Measurements from ENCODE around the gene DIP2C.

The DIP2C gene

DNA sequence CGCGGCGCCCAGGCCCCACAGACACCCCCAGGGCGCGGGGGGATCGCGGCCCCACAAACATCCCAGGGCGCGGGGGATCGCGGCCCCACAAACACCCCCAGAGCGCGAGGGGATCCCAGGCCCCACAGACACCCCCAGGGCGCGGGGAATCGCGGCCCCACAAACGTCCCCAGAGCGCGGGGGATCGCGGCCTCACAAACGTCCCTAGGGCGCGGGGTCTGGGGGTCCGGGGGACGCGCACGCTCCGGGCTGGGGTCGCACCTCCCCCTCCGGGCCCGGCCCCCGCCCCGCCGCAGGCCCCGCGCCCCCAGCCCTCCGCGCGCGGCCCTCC, 382 bp downstream of the DIP2C start:
- H3K4me3 ChIP-seq (replicated peaks; ENCODE audit: low read depth, low read length) = peak overlapping the region; percentile 70
- DNase-seq (ENCODE audit: low read depth) = no peak
- TF ChIP-seq, protein P1, sequence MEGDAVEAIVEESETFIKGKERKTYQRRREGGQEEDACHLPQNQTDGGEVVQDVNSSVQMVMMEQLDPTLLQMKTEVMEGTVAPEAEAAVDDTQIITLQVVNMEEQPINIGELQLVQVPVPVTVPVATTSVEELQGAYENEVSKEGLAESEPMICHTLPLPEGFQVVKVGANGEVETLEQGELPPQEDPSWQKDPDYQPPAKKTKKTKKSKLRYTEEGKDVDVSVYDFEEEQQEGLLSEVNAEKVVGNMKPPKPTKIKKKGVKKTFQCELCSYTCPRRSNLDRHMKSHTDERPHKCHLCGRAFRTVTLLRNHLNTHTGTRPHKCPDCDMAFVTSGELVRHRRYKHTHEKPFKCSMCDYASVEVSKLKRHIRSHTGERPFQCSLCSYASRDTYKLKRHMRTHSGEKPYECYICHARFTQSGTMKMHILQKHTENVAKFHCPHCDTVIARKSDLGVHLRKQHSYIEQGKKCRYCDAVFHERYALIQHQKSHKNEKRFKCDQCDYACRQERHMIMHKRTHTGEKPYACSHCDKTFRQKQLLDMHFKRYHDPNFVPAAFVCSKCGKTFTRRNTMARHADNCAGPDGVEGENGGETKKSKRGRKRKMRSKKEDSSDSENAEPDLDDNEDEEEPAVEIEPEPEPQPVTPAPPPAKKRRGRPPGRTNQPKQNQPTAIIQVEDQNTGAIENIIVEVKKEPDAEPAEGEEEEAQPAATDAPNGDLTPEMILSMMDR (IDR thresholded peaks at IDR 0.05; ENCODE audit: low read length, missing control alignments) = no peak

DNA sequence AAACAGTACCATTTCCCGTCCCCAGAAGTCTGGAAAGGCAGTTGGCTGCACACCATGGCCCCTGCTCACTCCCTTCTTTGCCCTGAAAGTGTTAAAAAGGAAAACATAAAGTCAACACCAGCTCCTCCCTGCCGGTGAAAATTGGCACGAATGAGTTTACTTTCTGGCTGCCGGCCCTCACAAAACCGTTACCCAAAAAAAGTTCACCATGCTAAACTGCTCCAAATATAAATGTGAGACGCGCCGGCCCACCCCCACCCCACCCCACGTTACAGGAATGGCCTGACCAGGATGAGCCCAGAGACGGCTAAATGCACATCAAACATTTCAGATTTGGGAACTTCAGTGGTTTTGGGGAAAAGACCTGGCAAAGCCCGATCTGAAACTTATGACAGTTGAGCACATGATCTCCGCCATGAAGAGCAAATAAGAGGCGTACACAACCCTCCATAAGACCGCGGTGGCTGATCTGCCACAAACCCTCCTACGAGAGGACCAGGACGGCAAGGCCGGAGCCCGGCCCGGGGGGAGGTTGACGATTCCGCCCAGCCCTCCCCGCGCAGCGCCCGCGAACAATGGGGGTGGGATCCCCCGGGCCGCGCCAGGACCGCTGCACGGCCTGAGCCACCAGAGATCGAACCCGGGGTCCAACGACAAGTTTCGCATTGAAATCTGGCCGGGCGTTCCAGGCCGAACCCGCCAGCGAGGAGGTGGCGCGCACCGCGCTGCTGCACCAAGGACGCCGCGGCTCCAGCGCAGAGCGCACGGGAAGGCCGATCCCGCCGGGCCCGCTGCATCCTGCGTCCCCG, 952 bp downstream of the DIP2C start:
- DNase-seq (ENCODE audit: low read depth) = peak; percentile 49
- TF ChIP-seq, protein P1 (IDR thresholded peaks at IDR 0.05; ENCODE audit: low read length, missing control alignments) = no peak
- peak overlapping the region; percentile 70 for H3K4me3 ChIP-seq (replicated peaks; ENCODE audit: low read depth, low read length)

DNA sequence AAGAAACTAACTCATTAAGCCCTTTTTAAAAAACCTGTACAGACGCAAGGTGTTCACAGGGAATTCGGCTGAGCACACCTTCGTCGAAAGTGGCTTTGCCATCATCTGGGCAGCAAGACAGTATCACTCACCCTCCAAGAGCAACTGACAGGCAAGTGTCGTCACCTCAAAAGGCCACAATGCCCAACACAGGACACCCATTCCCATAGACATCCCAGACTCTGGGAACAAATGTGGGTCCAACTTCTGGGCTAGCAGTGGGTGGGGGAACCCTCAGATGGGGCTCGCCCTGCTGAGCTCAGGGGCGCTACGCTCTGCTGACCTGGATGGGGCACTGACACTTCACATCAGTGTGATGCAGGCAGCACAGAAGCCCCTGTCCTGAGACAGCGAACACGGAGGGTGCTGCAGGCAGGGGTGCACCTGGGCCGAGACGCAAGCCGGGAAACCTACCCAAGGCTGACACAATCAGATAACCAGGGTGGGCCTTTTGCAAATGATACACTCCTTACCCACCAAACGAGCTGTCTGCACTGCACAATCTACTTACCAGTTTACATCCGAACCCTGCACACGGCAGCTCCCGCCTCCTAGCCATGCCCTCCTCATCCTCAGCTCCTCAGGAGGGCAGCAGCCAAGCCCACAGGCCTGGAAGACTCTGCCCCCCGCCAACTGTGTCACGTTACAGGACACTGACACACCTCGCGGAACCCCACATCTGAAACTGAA, 1.7 kb downstream of the DIP2C start:
- no peak for DNase-seq (ENCODE audit: low read depth)
- peak overlapping the region; percentile 70 for H3K4me3 ChIP-seq (replicated peaks; ENCODE audit: low read depth, low read length)
- TF ChIP-seq, protein P1 (IDR thresholded peaks at IDR 0.05; ENCODE audit: low read length, missing control alignments) = no peak

DNA sequence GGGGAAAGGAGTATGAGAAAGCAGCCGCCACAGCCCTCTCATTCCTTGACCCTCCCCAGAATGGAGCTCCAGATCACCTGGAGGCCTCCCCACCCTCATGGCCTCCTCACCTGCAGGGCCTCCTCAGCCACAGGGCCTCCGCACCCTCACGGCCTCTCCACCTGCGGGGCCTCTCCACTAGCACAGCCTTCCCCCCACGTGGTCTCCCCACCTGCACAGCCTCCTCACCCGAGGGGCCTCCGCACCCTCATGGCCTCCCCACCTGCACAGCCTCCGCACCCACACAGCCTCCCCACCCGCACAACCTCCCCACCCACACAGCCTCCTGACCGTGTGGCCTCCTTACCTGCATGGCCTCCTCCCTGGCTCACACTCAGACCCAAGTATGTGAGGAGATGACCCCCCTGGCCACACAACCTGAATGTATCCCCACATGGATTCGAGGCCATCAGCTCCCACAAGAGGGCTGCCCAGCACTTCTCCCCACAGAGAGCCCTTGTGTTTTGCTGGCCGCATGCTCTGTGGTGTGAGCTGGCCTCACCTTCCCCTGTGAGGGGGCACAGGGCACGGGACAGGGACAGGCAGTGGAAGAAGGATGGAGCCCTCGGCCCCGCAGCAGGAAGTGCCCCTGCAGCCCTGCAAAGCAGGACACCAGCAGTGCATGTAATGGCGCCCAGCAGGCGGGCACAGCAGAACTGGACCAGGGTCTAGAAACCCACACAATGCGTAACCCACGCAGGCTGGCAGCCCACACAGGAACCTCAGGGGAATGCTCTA, 3.1 kb downstream of the DIP2C start:
- TF ChIP-seq, protein P1 (IDR thresholded peaks at IDR 0.05; ENCODE audit: low read length, missing control alignments) = no peak
- no peak for DNase-seq (ENCODE audit: low read depth)
- no peak overlapping the region for H3K4me3 ChIP-seq (replicated peaks; ENCODE audit: low read depth, low read length)

DNA sequence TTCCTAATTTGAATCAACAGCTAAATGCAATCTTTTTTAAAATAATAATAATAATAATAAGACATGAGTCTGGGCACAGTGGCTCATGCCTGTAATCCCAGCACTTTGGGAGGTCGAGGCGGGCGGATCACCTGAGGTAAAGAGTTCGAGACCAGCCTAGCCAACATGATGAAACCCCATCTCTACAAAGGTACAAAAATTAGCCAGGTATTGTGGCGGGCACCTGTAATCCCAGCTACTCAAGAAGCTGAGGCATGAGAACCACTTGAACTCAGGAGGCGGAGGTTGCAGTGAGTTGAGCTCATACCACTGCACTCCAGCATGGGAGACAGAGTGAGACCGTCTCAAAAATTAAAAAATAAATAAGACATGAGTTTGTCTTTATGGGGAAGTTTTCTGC, 3.9 kb downstream of the DIP2C start:
- H3K4me3 ChIP-seq (replicated peaks; ENCODE audit: low read depth, low read length) = no peak overlapping the region
- no peak for DNase-seq (ENCODE audit: low read depth)
- TF ChIP-seq, protein P1 (IDR thresholded peaks at IDR 0.05; ENCODE audit: low read length, missing control alignments) = no peak

DNA sequence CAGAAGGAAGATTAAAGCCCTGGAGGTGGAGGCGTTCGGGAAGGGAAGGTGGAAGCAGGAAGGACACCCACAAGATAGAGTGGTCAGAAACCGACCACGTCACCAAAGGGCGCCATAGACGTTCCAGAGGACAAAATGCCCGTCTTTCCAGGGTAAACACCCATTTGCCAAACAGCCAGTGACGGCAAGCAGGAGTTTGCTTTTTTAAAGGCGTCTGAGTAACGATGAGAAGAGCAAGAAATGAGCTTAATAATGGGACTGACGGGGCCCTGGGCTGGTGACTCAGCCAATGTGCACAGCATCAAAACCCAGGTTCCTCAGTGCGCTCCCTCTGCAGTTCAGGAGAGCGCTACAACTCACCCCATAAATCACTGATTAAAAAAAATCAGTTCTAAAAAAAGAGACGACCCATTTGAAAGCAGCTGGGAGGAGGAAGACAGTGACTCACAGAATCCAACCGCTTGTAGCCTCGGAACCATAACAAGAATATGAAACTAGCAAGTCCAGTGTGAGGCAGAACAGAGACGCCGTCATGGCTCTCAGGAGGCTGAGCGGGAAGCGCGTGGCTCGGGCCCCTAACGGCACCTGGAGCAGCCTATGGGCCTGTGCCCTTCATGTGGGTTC, 5.9 kb downstream of the DIP2C start:
- H3K4me3 ChIP-seq (replicated peaks; ENCODE audit: low read depth, low read length) = no peak overlapping the region
- TF ChIP-seq, protein P1 (IDR thresholded peaks at IDR 0.05; ENCODE audit: low read length, missing control alignments) = no peak
- DNase-seq (ENCODE audit: low read depth) = peak; percentile 56

Data from fibroblast of pulmonary artery (primary cell).